Activated CD8-positive, alpha-beta T cell treated with anti-CD3 and anti-CD28 coated beads for 36 hours (primary cell): ENCODE data around the gene ALG12. TPM values are rescaled to one million over a fixed set of nuclear protein-coding genes. Genes with fewer than 3 reads are reported as not detected.

Experiments used
- ATAC-seq: fragments of 200-7000 bp; cut with Tn5 transposase; one replicate; pipeline ENCODE4 v1.10.0; 2021; ENCODE audit warnings: mild to moderate bottlenecking, moderate library complexity
- CTCF ChIA-PET: fragments of 350-600 bp; sonication (Branson Sonifier 250); formaldehyde crosslinking; loops from one replicate; lab custom pipeline; 2021; ENCODE audit warnings: antibody characterized with exemption; lab: Charles Lee
- POLR2A ChIA-PET: fragments of 350-600 bp; sonication (Branson Sonifier 250); formaldehyde crosslinking; loops from one replicate; lab custom pipeline; 2021; ENCODE audit warnings: antibody characterized with exemption; lab: Charles Lee
- DNase-seq: peaks from one replicate; pipeline ENCODE4 v3.0.0-alpha.2; 2020
- H3K27ac Mint-ChIP-seq: one replicate; pipeline ENCODE4 v1.8.0; 2021; ENCODE audit warnings: mild to moderate bottlenecking, mixed read lengths
- H3K27me3 Mint-ChIP-seq: one replicate; pipeline ENCODE4 v1.8.0; 2021; ENCODE audit warnings: mixed read lengths
- H3K36me3 Mint-ChIP-seq: one replicate; pipeline ENCODE4 v1.8.0; 2021; ENCODE audit warnings: low read depth, mixed read lengths
- H3K4me1 Mint-ChIP-seq: one replicate; pipeline ENCODE4 v1.8.0; 2021; ENCODE audit warnings: low read depth, mixed read lengths
- H3K4me3 Mint-ChIP-seq: one replicate; pipeline ENCODE4 v1.8.0; 2021; ENCODE audit warnings: mild to moderate bottlenecking, moderate library complexity, mixed read lengths
- H3K9me3 Mint-ChIP-seq: one replicate; pipeline ENCODE4 v1.8.0; 2021; ENCODE audit warnings: mixed read lengths
- intact Hi-C: fragments of 100-400 bp; cut with micrococcal nuclease; formaldehyde crosslinking; loops from one replicate; pipeline ENCODE4 v1.10.0; 2022
- total RNA-seq, 2 experiments: library from RNA; stranded (reverse); gene quantifications; one replicate each; pipeline ENCODE4 v1.2.3, GENCODE V29; 2021
- TF ChIP-seq, protein P1 (sequence below): fragments of 200-600 bp; IDR thresholded peaks from one replicate; pipeline ENCODE4 v1.8.0; 2022; ENCODE audit warnings: antibody characterized with exemption, mild to moderate bottlenecking

Gene ALG12
- total RNA-seq, 2 experiments from 2014 or later: 10.7 to 12.0 TPM

- H3K36me3 Mint-ChIP-seq: peaks cover 7% of the 10 kb centered on the region
- TF ChIP-seq, protein P1, sequence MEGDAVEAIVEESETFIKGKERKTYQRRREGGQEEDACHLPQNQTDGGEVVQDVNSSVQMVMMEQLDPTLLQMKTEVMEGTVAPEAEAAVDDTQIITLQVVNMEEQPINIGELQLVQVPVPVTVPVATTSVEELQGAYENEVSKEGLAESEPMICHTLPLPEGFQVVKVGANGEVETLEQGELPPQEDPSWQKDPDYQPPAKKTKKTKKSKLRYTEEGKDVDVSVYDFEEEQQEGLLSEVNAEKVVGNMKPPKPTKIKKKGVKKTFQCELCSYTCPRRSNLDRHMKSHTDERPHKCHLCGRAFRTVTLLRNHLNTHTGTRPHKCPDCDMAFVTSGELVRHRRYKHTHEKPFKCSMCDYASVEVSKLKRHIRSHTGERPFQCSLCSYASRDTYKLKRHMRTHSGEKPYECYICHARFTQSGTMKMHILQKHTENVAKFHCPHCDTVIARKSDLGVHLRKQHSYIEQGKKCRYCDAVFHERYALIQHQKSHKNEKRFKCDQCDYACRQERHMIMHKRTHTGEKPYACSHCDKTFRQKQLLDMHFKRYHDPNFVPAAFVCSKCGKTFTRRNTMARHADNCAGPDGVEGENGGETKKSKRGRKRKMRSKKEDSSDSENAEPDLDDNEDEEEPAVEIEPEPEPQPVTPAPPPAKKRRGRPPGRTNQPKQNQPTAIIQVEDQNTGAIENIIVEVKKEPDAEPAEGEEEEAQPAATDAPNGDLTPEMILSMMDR: no peak
- no peaks in the 10 kb centered on the region for H3K9me3 Mint-ChIP-seq
- intact Hi-C loops: no loop called here
- H3K27ac Mint-ChIP-seq: no peak overlapping the region
- CTCF ChIA-PET: interaction anchor here (1.0 kb wide), 2 partner anchors 11 to 73 kb away, joined by 3 read pairs; no protein-coding TSS in a partner anchor
- H3K27me3 Mint-ChIP-seq: no peaks in the 10 kb centered on the region
- no peak overlapping the region for H3K4me3 Mint-ChIP-seq
- H3K4me1 Mint-ChIP-seq: peaks cover 10% of the 10 kb centered on the region
- POLR2A ChIA-PET: interaction anchor here (0.9 kb wide), 1 partner anchor 11 kb away, joined by 5 read pairs; no protein-coding TSS in a partner anchor
- ATAC-seq (no peak), DNase-seq (no peak)
Measured at GRCh38 chr22:49956914-49957825, 38.9 kb upstream of the ALG12 start.

GRCh38 chr22:49956418-49956770 lies 38.2 kb upstream of the ALG12 start:
- POLR2A ChIA-PET: interaction anchor here (0.9 kb wide), 1 partner anchor 10 kb away, joined by 5 read pairs; no protein-coding TSS in a partner anchor
- TF ChIP-seq, protein P1: no peak
- DNase-seq (no peak), ATAC-seq (no peak)
- no peaks in the 10 kb centered on the region for H3K9me3 Mint-ChIP-seq
- no peaks in the 10 kb centered on the region for H3K27me3 Mint-ChIP-seq
- CTCF ChIA-PET: no interaction called here
- H3K36me3 Mint-ChIP-seq: peaks cover under 1% of the 10 kb centered on the region
- H3K4me1 Mint-ChIP-seq: peaks cover 10% of the 10 kb centered on the region
- intact Hi-C loops: no loop called here
- H3K4me3 Mint-ChIP-seq: no peak overlapping the region
- no peak overlapping the region for H3K27ac Mint-ChIP-seq

- no peaks in the 10 kb centered on the region for H3K9me3 Mint-ChIP-seq
- TF ChIP-seq, protein P1: no peak
- H3K4me3 Mint-ChIP-seq: no peak overlapping the region
- no peaks in the 10 kb centered on the region for H3K36me3 Mint-ChIP-seq
- DNase-seq (no peak), ATAC-seq (no peak)
- intact Hi-C loops: no loop called here
- H3K27ac Mint-ChIP-seq: no peak overlapping the region
- H3K4me1 Mint-ChIP-seq: peaks cover 10% of the 10 kb centered on the region
- ChIA-PET POLR2A (interaction anchor here (0.9 to 1.9 kb wide), 3 partner anchors 9 to 62 kb away, joined by 4 to 5 read pairs (median 4); no protein-coding TSS in a partner anchor), CTCF (interaction anchor here (1.0 to 1.4 kb wide), 2 partner anchors 24 to 188 kb away, joined by 3 read pairs; no protein-coding TSS in a partner anchor)
- no peaks in the 10 kb centered on the region for H3K27me3 Mint-ChIP-seq
Measured at GRCh38 chr22:49955581-49956417, 37.6 kb upstream of the ALG12 start.

GRCh38 chr22:49954991-49955580 lies 36.8 kb upstream of the ALG12 start:
- CTCF ChIA-PET: interaction anchor here (1.0 to 1.4 kb wide), 2 partner anchors 24 to 187 kb away, joined by 3 read pairs; no protein-coding TSS in a partner anchor
- no peak for ATAC-seq
- POLR2A ChIA-PET: interaction anchor here (0.9 to 1.9 kb wide), 2 partner anchors 9 to 63 kb away, joined by 4 read pairs; no protein-coding TSS in a partner anchor
- Mint-ChIP-seq H3K4me3 (no peak overlapping the region), H3K36me3 (no peaks in the 10 kb centered on the region), H3K9me3 (no peaks in the 10 kb centered on the region), H3K4me1 (peaks cover 10% of the 10 kb centered on the region), H3K27ac (no peak overlapping the region), H3K27me3 (no peaks in the 10 kb centered on the region)
- TF ChIP-seq, protein P1: no peak
- no peak for DNase-seq
- intact Hi-C loops: no loop called here
